Small intestine (tissue), 7 donors: ENCODE data around the gene BFSP2. TPM values are rescaled to one million over a fixed set of nuclear protein-coding genes. Genes with fewer than 3 reads are reported as not detected.
A peak's percentile ranks its signal among the peaks of the same experiment; 100 is the strongest.
"Not testable (repeated sequence)": the region's sequence is repeated elsewhere in the genome, so short reads cannot be mapped to it uniquely, and the experiment has no call there.

ENCODE experiments used
- DNase-seq, 2 donors: peaks; one replicate each; pipeline versions ENCODE4 v3.0.0 to v3.0.0-alpha.2; 2013
- FAIRE-seq: peaks from 2 replicates; lab custom pipeline; 2012; peaks lifted over from hg19 to GRCh38; lab: Jason Lieb, UNC
- H3K27ac ChIP-seq, 3 donors: one replicate each; pipeline ENCODE4 v1.5.1; 2013; ENCODE audit warnings: low read length in 2 of 3, mild to moderate bottlenecking in 2 of 3, control low read depth in 1 of 3, inconsistent platforms in 1 of 3, low read depth in 1 of 3, moderate library complexity in 1 of 3
- H3K27me3 ChIP-seq, 3 donors: one replicate each; pipeline ENCODE4 v1.6.1; 2013; ENCODE audit warnings: low read length in 3 of 3, inconsistent platforms in 1 of 3; ENCODE audit not compliant: control insufficient read depth in 3 of 3, insufficient read depth in 3 of 3
- H3K36me3 ChIP-seq, 3 donors: one replicate each; pipeline ENCODE4 v1.6.1; 2013; ENCODE audit warnings: low read length in 3 of 3, inconsistent platforms in 1 of 3, low read depth in 1 of 3, mild to moderate bottlenecking in 1 of 3, moderate library complexity in 1 of 3; ENCODE audit not compliant: control insufficient read depth in 3 of 3, insufficient read depth in 2 of 3
- H3K4me1 ChIP-seq, 3 donors: one replicate each; pipeline ENCODE4 v1.6.1; 2013; ENCODE audit warnings: low read length in 2 of 3, inconsistent platforms in 1 of 3, low read depth in 1 of 3, mild to moderate bottlenecking in 1 of 3, moderate library complexity in 1 of 3; ENCODE audit not compliant: control insufficient read depth in 3 of 3, insufficient read depth in 2 of 3
- H3K4me3 ChIP-seq, 3 donors: one replicate each; pipeline ENCODE4 v1.5.1; 2013; ENCODE audit warnings: low read length in 3 of 3, control low read depth in 1 of 3, inconsistent platforms in 1 of 3, low read depth in 1 of 3, mild to moderate bottlenecking in 1 of 3, moderate library complexity in 1 of 3
- H3K9me3 ChIP-seq, 2 donors: one replicate each; pipeline ENCODE4 v1.6.1; 2013; ENCODE audit warnings: low read depth in 1 of 2, low read length in 1 of 2; ENCODE audit not compliant: control insufficient read depth in 2 of 2, insufficient read depth in 1 of 2
- WGBS, 3 donors: extraction: QIAGEN DNeasy Blood & Tissue Kit; methylation state at CpG; one replicate each; pipeline ENCODE4 v1.1.7; 2013; 5-methylcytosine and 5-hydroxymethylcytosine counted together
- polyA plus RNA-seq, 4 donors: library from polyadenylated mRNA; stranded (reverse) in 3 of 4; unstranded in 1 of 4; fragments of 200-250 nt in 3 of 4; fragments of 120-200 nt in 1 of 4; gene quantifications; one replicate each; pipeline versions ENCODE4 v1.2.1 to v1.2.3, GENCODE V29; 2013
- donor health status: healthy with polysubstance abuse.
- donor health status: control.
- donor health status: control.
- donor health status: Bipolar disorder and iron deficiency.
- donor health status: healthy.

BFSP2 gene
- polyA plus RNA-seq, 4 donors = 1.3 TPM; not detected in 3

DNA sequence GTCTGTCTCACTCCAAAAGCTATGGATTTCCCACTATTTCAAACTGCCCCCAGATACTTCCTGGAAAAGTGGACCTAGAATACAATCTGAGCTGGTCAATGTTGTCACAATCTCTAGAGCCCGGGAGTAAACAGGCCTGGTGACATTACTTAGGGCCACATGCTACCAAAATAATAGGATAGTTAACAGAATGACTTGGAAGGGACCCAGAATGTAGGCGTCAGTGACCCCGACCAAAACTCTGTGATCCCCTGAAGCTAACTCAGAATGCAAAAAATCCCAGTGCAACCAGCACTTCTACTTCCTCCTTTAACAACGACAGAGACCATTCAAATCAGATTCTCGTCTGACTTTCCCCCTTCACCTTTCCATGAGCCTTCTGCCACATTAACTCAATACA, 122.1 kb downstream of the BFSP2 start:
- H3K27me3 ChIP-seq = no peaks in the 10 kb centered on the region
- H3K36me3 ChIP-seq = no peaks in the 10 kb centered on the region
- H3K27ac ChIP-seq = no peak overlapping the region
- no peaks in the 10 kb centered on the region for H3K4me1 ChIP-seq
- no peaks in the 10 kb centered on the region for H3K9me3 ChIP-seq
- no peak for FAIRE-seq
- no peak overlapping the region for H3K4me3 ChIP-seq
- WGBS, 3 donors = 54 to 69% (median 54%) methylated on average over 5 of the region's 5 CpGs
- no peak for DNase-seq

DNA sequence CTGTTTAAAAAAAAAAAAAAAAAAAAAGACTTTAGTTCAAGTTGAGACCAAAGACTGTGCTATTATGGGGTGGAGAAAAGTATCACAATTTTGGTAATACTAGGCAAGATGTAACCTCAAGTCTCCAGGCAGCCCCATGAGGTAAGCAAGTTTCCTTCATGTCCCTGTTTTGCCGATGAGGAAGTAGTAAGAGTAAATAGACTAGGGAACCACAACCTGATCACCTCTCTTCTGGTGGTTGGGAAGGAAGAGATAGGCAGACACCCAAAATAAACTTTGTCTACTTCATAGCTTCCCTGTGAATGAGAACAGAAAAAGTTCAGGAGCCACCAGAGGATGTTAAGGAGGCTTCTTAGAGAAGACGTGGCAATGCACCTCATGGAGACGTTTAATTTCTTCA, 123.9 kb downstream of the BFSP2 start:
- not testable (repeated sequence) for FAIRE-seq
- peak in 1 of 2 donors; percentile 21 for DNase-seq

More for the DNA sequence above, 123.9 kb downstream of the BFSP2 start:
- 33 to 52% (median 42%) methylated on average over 3 of the region's 3 CpGs for WGBS, 3 donors
- not testable (repeated sequence) for H3K4me3 ChIP-seq, H3K9me3 ChIP-seq, H3K36me3 ChIP-seq, H3K27me3 ChIP-seq, H3K4me1 ChIP-seq, H3K27ac ChIP-seq

Other genes starting within 250 kb of the BFSP2 start
- gene CDV3, start 173.6 kb downstream of the BFSP2 start, polyA plus RNA-seq = 100 to 1,000 TPM in 1 of 4 donors, 10 to 100 TPM in 3; 43.2 to 114 (median 59.5) TPM